Tibial nerve (tissue), 4 donors: Measurements from ENCODE around the gene GPC6. TPM values are rescaled to one million over a fixed set of nuclear protein-coding genes. Genes with fewer than 3 reads are reported as not detected.

ENCODE experiments used
- DNase-seq, 2 donors: peaks; one replicate each; pipeline ENCODE4 v3.0.0-alpha.2; 2019; ENCODE audit warnings: low spot score in 2 of 2
- H3K27ac ChIP-seq, 4 donors: fragments of 200-600 bp; sonication (generic) in 3 of 4; one replicate each; pipeline ENCODE4 v1.5.1; 2017 to 2019; ENCODE audit warnings: mild to moderate bottlenecking in 1 of 4
- H3K27me3 ChIP-seq, 2 donors: fragments of 200-600 bp; sonication (generic) in 1 of 2; one replicate each; pipeline versions ENCODE4 v1.5.1 to v1.6.0; 2017 to 2019
- H3K36me3 ChIP-seq, 3 donors: fragments of 200-600 bp; sonication (generic); one replicate each; pipeline ENCODE4 v1.5.1; 2018 to 2019
- H3K4me1 ChIP-seq, 4 donors: fragments of 200-600 bp; sonication (generic) in 3 of 4; one replicate each; pipeline ENCODE4 v1.5.1; 2017 to 2019
- H3K4me3 ChIP-seq, 4 donors: fragments of 200-600 bp; sonication (generic) in 3 of 4; one replicate each; pipeline ENCODE4 v1.5.1; 2017 to 2019; ENCODE audit warnings: mild to moderate bottlenecking in 1 of 4, moderate library complexity in 1 of 4
- H3K9me3 ChIP-seq, 4 donors: fragments of 200-600 bp; sonication (generic) in 3 of 4; one replicate each; pipeline ENCODE4 v1.5.1; 2017 to 2019
- EP300 ChIP-seq, 2 donors: sonication (generic); formaldehyde crosslinking; IDR thresholded peaks; one replicate each; pipeline ENCODE4 v1.6.1; 2017; ENCODE audit warnings: antibody characterized with exemption in 2 of 2, mild to moderate bottlenecking in 1 of 2
- POLR2A ChIP-seq, 2 donors: fragments of 450-650 bp; IDR thresholded peaks; one replicate each; pipeline ENCODE4 v1.6.1; 2017; ENCODE audit warnings: antibody characterized with exemption in 2 of 2, mild to moderate bottlenecking in 2 of 2, moderate library complexity in 2 of 2
- WGBS, 2 donors: methylation state at CpG; one replicate each; pipeline ENCODE4 v1.1.5; 2018; 5-methylcytosine and 5-hydroxymethylcytosine counted together
- total RNA-seq, 4 donors: library from RNA; depleted of rRNA; stranded (reverse); fragments of >200 nt; gene quantifications; one replicate each; pipeline ENCODE4 v1.1.0, GENCODE V29; 2016
- TF ChIP-seq, protein P1 (sequence below), 5 experiments: fragments of 200-600 bp in 3 of 5; fragments of 450-650 bp in 2 of 5; sonication (generic) in 3 of 5; IDR thresholded peaks; one replicate each; pipeline ENCODE4 v1.5.1; 2016 to 2019; ENCODE audit warnings: antibody characterized with exemption in 5 of 5, mild to moderate bottlenecking in 3 of 5, moderate library complexity in 2 of 5

GPC6 gene
- total RNA-seq, 4 donors from 2014 or later, result 21.9 to 39.5 (median 29.8) TPM

DNA sequence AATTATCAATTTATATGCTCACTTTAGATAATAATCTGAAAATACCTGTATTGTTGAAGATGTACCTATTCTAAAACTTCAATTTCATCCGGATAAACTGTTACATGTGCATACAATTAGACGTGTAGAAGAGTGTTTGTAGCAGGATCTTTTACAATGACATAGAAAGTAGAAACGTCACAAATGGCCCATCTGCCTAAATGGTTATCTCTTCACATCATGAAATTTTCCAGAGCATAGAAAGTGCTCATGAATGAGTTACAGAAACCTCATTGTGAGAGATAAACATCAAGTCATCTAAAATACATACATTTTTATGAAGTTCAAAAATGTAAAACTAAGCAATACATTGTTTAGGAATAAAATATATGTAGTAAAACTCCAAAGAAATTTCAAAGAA, 607.4 kb downstream of the GPC6 start:
- Histone ChIP-seq H3K4me1 (no peaks in the 10 kb centered on the region), H3K9me3 (no peaks in the 10 kb centered on the region), H3K36me3 (no peaks in the 10 kb centered on the region), H3K4me3 (no peak overlapping the region), H3K27me3 (no peaks in the 10 kb centered on the region), H3K27ac (no peak overlapping the region)
- TF ChIP-seq POLR2A (IDR thresholded peaks at IDR 0.05), result no peak
- TF ChIP-seq, protein P1, sequence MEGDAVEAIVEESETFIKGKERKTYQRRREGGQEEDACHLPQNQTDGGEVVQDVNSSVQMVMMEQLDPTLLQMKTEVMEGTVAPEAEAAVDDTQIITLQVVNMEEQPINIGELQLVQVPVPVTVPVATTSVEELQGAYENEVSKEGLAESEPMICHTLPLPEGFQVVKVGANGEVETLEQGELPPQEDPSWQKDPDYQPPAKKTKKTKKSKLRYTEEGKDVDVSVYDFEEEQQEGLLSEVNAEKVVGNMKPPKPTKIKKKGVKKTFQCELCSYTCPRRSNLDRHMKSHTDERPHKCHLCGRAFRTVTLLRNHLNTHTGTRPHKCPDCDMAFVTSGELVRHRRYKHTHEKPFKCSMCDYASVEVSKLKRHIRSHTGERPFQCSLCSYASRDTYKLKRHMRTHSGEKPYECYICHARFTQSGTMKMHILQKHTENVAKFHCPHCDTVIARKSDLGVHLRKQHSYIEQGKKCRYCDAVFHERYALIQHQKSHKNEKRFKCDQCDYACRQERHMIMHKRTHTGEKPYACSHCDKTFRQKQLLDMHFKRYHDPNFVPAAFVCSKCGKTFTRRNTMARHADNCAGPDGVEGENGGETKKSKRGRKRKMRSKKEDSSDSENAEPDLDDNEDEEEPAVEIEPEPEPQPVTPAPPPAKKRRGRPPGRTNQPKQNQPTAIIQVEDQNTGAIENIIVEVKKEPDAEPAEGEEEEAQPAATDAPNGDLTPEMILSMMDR (IDR thresholded peaks at IDR 0.05), result no peak
- TF ChIP-seq EP300 (IDR thresholded peaks at IDR 0.05), result no peak
- WGBS, 2 donors, result 85 to 87% methylated on average over 3 of the region's 3 CpGs
- no peak for DNase-seq

DNA sequence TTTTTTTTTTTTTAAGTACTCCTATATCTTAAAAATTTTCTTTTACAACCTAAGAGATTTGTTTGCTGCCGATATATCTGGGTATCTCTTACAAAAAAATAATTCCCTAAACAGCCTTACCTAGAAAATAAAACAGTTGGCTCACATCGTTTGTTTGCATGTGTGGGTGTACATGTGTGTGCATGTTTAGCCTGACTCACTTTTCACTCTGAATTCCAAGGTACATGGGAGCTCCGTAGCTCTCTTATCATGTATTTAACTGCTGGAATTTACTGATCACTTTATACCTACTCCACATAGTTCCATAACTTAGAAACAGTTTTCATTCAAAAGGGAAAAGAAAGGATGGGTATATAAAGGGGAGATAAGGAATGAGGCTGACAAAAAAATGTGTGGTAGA, 616.5 kb downstream of the GPC6 start:
- Histone ChIP-seq H3K4me1 (no peaks in the 10 kb centered on the region), H3K36me3 (no peaks in the 10 kb centered on the region), H3K9me3 (no peaks in the 10 kb centered on the region), H3K27me3 (no peaks in the 10 kb centered on the region), H3K27ac (no peak overlapping the region), H3K4me3 (no peak overlapping the region)
- TF ChIP-seq, protein P1 (IDR thresholded peaks at IDR 0.05), result no peak
- TF ChIP-seq POLR2A (IDR thresholded peaks at IDR 0.05) (no peak), EP300 (IDR thresholded peaks at IDR 0.05) (no peak)
- 84 to 92% methylated on average over 3 of the region's 3 CpGs for WGBS, 2 donors
- DNase-seq, result no peak

DNA sequence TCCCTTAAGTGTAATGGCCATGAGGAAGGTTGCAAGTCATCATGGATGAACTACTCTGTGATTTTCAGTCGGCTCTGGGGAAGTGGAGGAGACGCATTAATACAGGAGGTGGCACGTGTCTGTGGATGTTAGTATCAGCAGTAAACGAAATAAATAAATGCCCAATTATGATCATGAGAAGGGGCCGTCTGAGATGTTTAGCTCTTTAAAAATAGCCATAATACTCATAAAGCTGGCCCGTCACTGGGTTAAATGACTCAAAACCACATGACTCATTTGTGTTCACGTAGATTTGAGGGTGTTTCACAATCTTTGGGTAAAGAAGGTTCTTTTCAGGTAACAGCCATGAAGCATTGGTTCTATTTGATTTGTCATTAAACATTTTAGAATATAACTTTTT, 620.6 kb downstream of the GPC6 start:
- Histone ChIP-seq H3K4me3 (no peak overlapping the region), H3K36me3 (no peaks in the 10 kb centered on the region), H3K27ac (no peak overlapping the region), H3K27me3 (no peaks in the 10 kb centered on the region), H3K4me1 (no peaks in the 10 kb centered on the region), H3K9me3 (no peaks in the 10 kb centered on the region)
- 74 to 78% methylated on average over 7 of the region's 7 CpGs for WGBS, 2 donors
- no peak for DNase-seq
- TF ChIP-seq POLR2A (IDR thresholded peaks at IDR 0.05), result no peak
- TF ChIP-seq EP300 (IDR thresholded peaks at IDR 0.05), result no peak
- TF ChIP-seq, protein P1 (IDR thresholded peaks at IDR 0.05), result no peak

DNA sequence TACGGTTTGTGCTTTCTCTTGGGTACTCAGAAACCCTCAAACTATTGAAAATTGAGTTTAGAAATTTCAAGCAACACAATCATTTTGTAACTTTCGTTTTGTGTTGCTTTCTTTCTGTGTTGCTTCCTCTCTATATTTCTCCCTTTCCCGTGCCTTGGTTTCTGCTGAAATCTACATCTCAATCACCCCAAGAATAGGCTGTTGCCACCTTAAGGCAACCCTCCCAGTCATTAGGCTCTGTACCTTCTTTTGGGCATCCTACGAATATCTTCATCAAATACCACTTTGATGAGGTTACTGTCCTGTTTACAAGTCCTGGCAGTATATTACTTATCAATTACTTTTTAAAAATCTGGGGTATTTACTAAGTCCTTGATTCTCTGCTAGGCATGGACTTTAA, 621.6 kb downstream of the GPC6 start:
- Histone ChIP-seq H3K27ac (no peak overlapping the region), H3K36me3 (no peaks in the 10 kb centered on the region), H3K9me3 (no peaks in the 10 kb centered on the region), H3K4me3 (no peak overlapping the region), H3K4me1 (no peaks in the 10 kb centered on the region), H3K27me3 (no peaks in the 10 kb centered on the region)
- TF ChIP-seq POLR2A (IDR thresholded peaks at IDR 0.05), result no peak
- TF ChIP-seq, protein P1 (IDR thresholded peaks at IDR 0.05), result no peak
- TF ChIP-seq EP300 (IDR thresholded peaks at IDR 0.05), result no peak
- no peak for DNase-seq
- 59 to 64% methylated on average over 4 of the region's 4 CpGs for WGBS, 2 donors

DNA sequence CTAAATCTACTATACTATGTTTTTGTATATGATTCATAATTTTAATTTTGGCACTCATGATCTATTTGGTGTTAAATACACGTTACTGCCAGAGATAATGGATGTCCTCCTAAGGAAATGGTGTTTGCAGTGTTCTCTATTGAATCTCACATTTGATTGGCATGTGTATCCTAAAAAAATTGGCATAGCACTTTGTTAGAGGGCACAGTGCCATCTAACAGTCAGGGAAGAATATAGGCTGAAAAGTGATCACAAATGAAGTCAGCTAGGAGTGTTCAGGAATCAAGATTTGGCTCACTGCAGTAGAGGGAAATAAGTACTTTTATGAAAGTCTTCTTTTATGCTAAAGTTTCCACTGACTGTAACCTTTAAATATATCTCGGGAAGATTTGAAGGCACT, 624.6 kb downstream of the GPC6 start:
- 51 to 53% methylated on average over 2 of the region's 2 CpGs for WGBS, 2 donors
- no peak overlapping the region for H3K27ac ChIP-seq
- no peak for TF ChIP-seq EP300 (IDR thresholded peaks at IDR 0.05)
- TF ChIP-seq, protein P1 (IDR thresholded peaks at IDR 0.05), result no peak
- no peak for TF ChIP-seq POLR2A (IDR thresholded peaks at IDR 0.05)
- H3K27me3 ChIP-seq, result no peaks in the 10 kb centered on the region
- no peaks in the 10 kb centered on the region for H3K36me3 ChIP-seq
- no peaks in the 10 kb centered on the region for H3K4me1 ChIP-seq
- no peak overlapping the region for H3K4me3 ChIP-seq
- H3K9me3 ChIP-seq, result no peaks in the 10 kb centered on the region
- no peak for DNase-seq
